Activated CD4-positive, alpha-beta T cell treated with anti-CD3 and anti-CD28 coated beads for 48 hours (primary cell): ENCODE measurements around the gene GNRH2.
"Not testable (repeated sequence)": the region's sequence is repeated elsewhere in the genome, so short reads cannot be mapped to it uniquely, and the experiment has no call there.

Source experiments
- DNase-seq: peaks from one replicate; pipeline ENCODE4 v3.0.0-alpha.2; 2020

Gene GNRH2

DNA sequence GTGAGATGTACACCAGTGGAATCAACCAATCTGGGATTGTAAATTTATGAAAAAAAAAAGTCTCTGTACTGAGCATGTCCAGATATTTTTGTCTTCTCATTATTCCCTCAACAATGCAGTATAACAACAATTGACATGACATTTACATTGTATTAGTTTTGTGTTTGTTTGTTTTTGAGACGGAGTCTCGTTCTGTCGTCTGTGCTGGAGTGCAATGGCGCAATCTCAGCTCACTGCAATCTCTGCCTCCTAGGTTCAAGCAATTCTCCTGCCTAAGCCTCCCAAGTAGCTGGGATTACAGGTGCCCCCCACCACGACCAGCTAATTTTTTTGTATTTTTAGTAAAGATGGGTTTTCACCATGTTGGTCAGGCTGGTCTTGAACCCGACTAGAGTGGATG is 31.9 kb downstream of the GNRH2 start:
- DNase-seq = not testable (repeated sequence)

DNA sequence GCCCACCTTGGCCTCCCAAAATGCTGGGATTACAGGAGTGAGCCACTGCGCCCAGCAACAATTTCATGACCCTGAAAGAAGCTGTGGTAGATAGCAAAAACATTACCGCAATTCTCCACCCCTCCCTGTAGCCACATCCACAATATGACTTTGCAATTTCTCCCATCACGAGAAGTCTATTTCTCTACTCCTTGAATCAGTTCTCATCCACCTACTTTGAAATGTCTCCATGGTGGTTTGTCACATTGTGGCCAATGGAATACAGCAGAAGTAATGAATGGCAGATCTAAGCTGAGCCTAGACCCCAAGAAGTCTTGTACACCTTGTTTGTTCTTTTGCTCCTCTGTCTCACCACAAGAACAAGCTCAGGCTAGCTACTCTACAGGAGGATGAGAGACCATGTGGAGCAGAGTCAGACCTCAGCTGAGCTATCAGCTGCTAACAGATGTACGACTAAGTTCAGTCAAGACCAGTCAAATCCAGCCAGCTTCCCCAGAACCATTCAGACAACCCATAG is 34.3 kb downstream of the GNRH2 start:
- no peak for DNase-seq

- no peak for DNase-seq
These were observed 37.5 kb downstream of the GNRH2 start for GRCh38 chr20:3080939-3081388.

GRCh38 chr20:3081641-3082040 is 38.2 kb downstream of the GNRH2 start:
- DNase-seq = no peak

GRCh38 chr20:3082306-3082951 is 39.0 kb downstream of the GNRH2 start:
- DNase-seq = no peak

GRCh38 chr20:3082955-3083952 is 39.8 kb downstream of the GNRH2 start:
- DNase-seq = no peak

GRCh38 chr20:3084283-3084985 is 41.0 kb downstream of the GNRH2 start, which contains the start of gene AVP:
Gene AVP, minus strand, starts transcription at chr20:3084724. Its CDS starts 50 bp downstream, at chr20:3084674.
- DNase-seq = no peak

DNA sequence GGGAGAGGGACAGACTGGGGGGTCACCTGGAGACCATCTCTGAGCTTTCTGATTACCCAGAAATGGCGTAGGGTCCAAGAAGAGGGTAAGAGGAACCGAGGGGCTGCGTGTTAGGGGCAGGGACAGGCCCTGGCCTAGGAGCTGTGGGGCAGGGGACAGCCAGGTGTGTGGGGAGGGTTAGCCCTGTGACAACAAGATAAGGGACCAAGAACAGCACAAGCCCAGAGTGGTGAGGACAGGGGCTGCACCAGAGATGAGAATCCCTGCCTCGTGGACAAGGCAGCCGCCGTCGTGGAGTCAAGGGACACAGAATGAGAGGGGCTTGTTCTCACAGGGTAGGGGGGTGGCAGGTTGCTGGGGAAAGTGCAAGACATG is 41.6 kb downstream of the GNRH2 start:
- no peak for DNase-seq

- no peak for DNase-seq
These were observed 42.2 kb downstream of the GNRH2 start for GRCh38 chr20:3085571-3086072.

DNA sequence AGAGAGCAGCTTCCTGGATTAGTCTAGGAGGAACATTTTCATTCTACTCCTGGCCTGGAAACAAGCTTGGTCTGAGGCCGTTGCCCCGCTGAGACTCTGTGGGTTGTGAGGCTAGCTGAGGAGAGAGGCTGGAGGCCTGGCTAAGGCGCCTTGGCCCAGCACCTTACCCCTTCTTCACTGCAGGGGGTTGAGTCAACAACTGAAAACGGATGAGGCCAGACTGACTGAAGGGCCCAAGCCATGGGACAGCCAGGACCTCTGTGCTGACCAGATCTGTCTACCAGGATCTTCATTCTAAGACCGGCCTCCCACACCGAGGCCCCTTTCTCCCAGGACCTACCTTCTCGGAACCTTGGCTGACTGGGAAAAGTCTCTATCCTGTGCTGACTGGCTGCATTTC is 44.6 kb downstream of the GNRH2 start:
- DNase-seq = no peak

DNA sequence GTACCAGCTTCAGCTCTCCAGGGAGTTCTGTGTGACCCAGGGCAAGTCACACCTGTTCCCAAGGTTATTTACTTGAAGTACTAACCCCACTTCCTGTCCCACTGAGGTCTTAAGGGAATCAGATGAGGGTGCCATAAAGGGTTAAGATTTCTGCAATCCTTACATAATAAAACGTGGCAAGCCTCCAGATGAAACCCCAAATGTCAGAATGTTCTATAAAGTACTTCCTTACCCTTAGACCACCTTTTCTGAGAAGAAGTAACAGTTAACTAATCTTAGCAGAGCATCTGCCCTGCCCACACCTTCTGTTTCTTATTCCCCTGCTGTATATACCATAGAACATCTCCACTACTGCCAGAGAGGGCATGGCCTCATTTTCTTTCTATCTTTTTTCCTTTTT is 47.1 kb downstream of the GNRH2 start:
- DNase-seq = no peak

- peak; percentile 62 for DNase-seq
These were observed 49.4 kb downstream of the GNRH2 start for GRCh38 chr20:3092611-3093379.

- peak; percentile 38 for DNase-seq
These were observed 50.5 kb downstream of the GNRH2 start for GRCh38 chr20:3093861-3094361.

DNA sequence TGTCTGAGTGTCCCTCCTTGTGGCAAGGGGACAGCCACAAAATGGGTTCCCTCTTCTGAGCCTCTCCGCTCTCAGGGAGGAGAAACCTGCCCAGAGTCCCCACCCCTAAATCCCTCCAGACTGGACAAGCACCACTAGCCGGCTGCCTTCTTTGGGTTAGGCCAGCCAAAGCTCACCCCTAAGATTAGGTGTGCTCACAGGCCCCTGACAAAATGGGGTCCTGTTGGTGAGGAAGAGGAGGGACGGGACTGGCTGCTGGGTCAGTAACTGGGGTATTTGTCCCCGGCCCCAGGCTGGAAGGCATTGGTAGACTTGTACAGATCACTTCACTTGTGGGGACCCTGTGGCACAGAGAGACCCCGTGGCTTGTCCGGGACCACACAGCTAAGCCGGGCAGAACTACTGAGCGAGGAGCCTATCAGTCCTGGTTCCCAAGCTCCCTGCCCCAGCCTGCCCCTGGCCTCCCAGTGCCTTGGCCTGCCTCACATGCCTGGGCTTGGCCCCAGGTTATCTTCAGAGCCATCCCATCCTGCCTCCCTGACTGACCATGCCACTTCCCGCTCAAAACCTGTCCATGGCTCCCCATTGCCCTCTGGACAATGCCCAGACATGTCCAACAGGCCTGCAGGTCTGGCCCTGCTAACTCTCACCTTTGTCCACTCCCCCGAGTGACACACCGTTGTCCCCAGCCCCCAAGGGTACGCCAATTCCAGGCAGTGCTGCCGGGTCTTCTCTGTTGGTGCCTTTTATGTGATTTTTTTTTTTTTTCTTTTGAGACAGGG is 51.6 kb downstream of the GNRH2 start:
- DNase-seq = no peak
